ENCODE data around the gene ADM.
A peak's percentile ranks its signal among the peaks of the same experiment; 100 is the strongest.

ADM gene

GRCh38 chr11:10309163-10310093 lies 4.6 kb downstream of the ADM start:
- peak; percentile 90 for DNase-seq (ENCODE audit: low read depth)

GRCh38 chr11:10310301-10310841 lies 5.5 kb downstream of the ADM start:
- peak; percentile 79 for DNase-seq (ENCODE audit: low read depth)

- no peak for DNase-seq (ENCODE audit: low read depth)
Observed at GRCh38 chr11:10311802-10312201, 6.9 kb downstream of the ADM start.

GRCh38 chr11:10314199-10315072 lies 9.6 kb downstream of the ADM start:
- DNase-seq (ENCODE audit: low read depth): peak; percentile 83

- no peak for DNase-seq (ENCODE audit: low read depth)
Observed at GRCh38 chr11:10315083-10315482, 10.2 kb downstream of the ADM start.

- DNase-seq (ENCODE audit: low read depth): no peak
Observed at GRCh38 chr11:10317151-10317755, 12.4 kb downstream of the ADM start.

- DNase-seq (ENCODE audit: low read depth): no peak
Observed at GRCh38 chr11:10317776-10318526, 13.1 kb downstream of the ADM start.

GRCh38 chr11:10318527-10318802 lies 13.6 kb downstream of the ADM start:
- DNase-seq (ENCODE audit: low read depth): no peak

- DNase-seq (ENCODE audit: low read depth): no peak
Observed at GRCh38 chr11:10319702-10320558, 15.1 kb downstream of the ADM start.

- DNase-seq (ENCODE audit: low read depth): no peak
Observed at GRCh38 chr11:10320736-10321465, 16.0 kb downstream of the ADM start.

- no peak for DNase-seq (ENCODE audit: low read depth)
Observed at GRCh38 chr11:10322401-10322800, 17.5 kb downstream of the ADM start.

GRCh38 chr11:10322830-10323792 lies 18.2 kb downstream of the ADM start:
- peak; percentile 93 for DNase-seq (ENCODE audit: low read depth)

GRCh38 chr11:10323793-10324170 lies 18.9 kb downstream of the ADM start:
- peak; percentile 74 for DNase-seq (ENCODE audit: low read depth)

GRCh38 chr11:10324474-10324873 lies 19.6 kb downstream of the ADM start:
- DNase-seq (ENCODE audit: low read depth): peak; percentile 81

GRCh38 chr11:10325277-10326011 lies 20.6 kb downstream of the ADM start:
- peak; percentile 93 for DNase-seq (ENCODE audit: low read depth)

- peak; percentile 47 for DNase-seq (ENCODE audit: low read depth)
Observed at GRCh38 chr11:10326012-10326964, 21.4 kb downstream of the ADM start.

GRCh38 chr11:10327254-10327653 lies 22.4 kb downstream of the ADM start:
- peak; percentile 87 for DNase-seq (ENCODE audit: low read depth)

Data from iris pigment epithelial cell (primary cell).